Skin epidermis (tissue), 12 donors: Measurements from ENCODE around the gene KDM3A.

Source experiments
- H3K27ac ChIP-seq, 21 experiments: fragments of 200-600 bp; sonication (generic) in 11 of 21; one replicate each; pipeline ENCODE4 v1.5.0; 2020; ENCODE audit warnings: mild to moderate bottlenecking in 3 of 21, inconsistent platforms in 2 of 21, moderate library complexity in 2 of 21
- H3K4me3 ChIP-seq, 7 experiments: fragments of 200-600 bp; sonication (generic) in 2 of 7; one replicate each; pipeline ENCODE4 v1.5.0; 2020; ENCODE audit warnings: inconsistent platforms in 2 of 7, mild to moderate bottlenecking in 2 of 7, moderate library complexity in 1 of 7

KDM3A gene

GRCh38 chr2:86440631-86441391, at the start of gene KDM3A:
TSS of gene KDM3A (plus strand) at chr2:86441371. CDS start at chr2:86442048, 677 bp downstream.
- peak within 1 kb of the TSS; percentile 58 to 83 (median 78) for H3K4me3 ChIP-seq
- H3K27ac ChIP-seq, result peak within 1 kb of the TSS; percentile 89 to 99 (median 95)

DNA sequence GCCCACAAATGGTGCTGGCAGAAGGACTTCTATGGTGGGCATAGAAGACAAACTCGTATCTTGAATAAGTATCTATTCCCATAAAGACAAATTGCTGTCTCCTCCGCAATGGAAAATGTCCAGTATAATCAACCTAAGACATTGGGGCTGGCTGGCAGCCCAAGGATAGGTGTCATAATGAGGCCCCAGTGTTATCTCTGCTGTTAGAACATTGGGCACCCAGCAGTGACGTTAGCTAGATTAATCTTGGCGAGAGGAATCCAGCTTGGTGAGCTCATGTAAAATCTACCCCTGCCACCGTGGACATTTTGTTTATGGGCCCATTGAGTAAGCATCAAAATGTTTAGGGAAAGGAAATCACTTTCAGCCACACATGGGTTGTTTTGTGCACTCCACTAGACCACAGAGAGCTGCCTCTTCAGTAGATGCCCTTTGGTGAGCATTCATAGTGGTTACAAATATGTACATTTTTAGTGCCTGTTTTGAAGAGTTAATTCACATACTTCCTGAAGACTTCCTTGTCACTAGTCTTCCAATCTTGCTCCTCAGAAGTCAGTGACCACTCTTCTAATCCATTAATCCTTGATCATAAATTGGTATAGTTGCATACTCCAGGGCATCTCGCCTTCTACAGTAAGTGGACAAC, 48.2 kb upstream of the KDM3A start:
- H3K4me3 ChIP-seq, result no peak overlapping the region
- no peak overlapping the region for H3K27ac ChIP-seq

DNA sequence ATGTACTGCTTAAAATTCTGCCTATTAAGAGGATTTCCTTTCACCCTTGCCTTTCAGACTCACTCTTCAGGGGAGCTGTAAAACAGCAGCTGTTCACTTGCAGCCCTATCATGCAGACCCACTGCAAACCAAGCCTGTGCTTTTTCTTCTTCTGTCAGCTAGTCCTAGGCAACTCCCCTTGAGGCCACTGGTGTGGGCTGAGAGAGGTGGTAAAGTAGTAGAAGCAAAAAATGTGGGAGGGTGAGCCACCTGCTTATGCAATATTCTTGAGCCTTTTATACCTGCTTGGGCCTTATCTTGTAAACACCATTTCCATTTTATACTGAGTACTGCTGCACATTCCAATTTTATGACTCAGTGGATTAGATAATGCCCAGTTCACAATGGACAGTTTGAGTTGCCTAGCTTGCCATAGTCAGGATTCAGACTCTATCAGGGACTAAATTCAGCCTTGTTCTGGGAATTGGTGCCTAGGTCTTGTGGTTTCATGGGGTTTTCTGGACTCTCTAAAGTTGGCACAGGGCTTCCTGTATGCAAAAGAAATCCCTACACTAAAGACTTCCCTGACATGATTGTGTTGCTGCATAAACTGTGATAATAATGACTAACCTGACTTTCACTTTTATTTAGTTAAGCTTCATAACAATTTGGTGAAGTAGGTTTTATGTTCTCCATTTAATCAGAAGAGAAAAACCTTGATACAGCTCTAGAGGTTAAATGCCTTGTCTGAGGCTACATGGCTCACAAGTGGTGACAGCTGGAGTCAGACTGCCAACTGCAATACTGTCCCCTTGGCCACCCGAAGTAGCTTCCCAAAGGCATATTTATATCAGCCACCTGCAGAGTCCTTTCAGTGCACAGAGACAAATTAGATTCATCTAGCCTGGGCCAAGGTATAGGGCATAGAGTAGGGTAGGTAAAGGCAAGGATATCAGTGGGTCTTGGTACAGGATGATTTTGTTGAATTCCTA, 47.4 kb upstream of the KDM3A start:
- no peak overlapping the region for H3K27ac ChIP-seq

DNA sequence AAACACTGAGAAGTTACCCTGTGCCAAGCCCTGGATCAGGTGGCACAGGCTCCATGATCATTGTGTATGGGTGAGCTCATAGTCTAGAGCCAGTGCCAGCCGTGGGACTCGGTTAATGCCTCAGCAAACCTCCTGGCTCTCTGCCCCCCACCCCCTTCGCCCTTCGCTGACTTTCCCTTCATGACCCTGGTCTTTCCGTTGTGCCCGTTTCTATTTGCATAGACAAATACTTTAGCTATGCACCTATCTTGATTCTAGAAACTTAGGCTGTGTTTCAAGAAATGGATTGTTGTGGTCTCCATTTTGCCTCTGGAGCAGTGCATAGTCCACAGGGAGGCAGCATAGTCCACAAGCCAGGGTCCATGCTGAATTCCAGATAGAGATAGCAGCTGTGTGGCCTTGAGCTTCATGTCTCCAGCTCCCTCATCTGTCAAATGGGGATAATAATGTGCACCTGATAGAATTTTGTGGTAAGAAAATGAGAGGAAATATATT, 44.8 kb upstream of the KDM3A start:
- H3K4me3 ChIP-seq, result no peak overlapping the region
- no peak overlapping the region for H3K27ac ChIP-seq

More for the DNA sequence above, 47.4 kb upstream of the KDM3A start:
- no peak overlapping the region for H3K4me3 ChIP-seq

- Histone ChIP-seq H3K27ac (no peak overlapping the region), H3K4me3 (no peak overlapping the region)
Measured at GRCh38 chr2:86397986-86398385, 43.2 kb upstream of the KDM3A start.

DNA sequence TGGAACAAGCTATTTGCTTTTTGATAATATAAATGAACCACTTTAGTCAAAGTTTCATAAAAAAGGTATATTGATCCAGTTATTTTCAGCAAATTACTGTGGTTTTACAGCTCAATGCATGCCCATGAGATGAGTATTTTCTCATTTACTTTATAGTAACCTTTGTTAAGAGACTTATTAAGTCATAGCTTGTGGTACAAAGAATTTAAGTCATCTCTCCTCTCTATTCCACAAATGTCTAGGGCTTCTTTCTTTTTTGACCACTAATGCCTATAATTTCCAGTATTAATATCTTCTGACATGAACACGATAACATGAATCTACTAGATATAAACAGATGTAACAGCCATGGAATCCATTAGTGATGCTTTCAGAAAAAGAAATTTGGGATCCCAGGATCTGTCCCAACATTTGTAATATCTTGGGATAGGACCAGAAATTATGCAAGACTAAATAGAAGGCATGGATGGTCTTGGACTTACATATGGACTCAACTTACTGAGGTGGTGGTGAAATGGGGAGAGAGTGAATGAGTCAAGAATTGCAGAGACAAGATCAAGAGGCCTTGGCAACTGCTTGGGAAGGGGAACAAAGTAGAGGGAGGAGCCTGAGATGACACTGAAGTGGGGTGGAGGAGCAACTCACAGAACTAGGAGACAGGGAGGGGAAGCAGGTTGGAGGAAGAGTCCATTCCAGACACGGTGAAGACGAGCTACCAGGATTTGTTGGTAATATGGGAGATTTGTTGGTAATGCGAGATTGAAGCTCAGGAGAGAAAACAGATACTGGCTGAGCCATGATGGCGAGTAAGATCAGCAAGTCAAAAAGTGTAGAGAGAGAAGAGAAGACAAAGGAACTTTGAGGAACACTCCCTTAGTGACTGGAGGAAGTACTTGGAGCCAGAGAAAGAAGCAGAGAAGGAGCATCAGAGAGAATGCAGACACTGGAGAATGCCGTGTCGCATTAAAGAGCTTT, 42.4 kb upstream of the KDM3A start:
- H3K27ac ChIP-seq, result no peak overlapping the region
- no peak overlapping the region for H3K4me3 ChIP-seq

DNA sequence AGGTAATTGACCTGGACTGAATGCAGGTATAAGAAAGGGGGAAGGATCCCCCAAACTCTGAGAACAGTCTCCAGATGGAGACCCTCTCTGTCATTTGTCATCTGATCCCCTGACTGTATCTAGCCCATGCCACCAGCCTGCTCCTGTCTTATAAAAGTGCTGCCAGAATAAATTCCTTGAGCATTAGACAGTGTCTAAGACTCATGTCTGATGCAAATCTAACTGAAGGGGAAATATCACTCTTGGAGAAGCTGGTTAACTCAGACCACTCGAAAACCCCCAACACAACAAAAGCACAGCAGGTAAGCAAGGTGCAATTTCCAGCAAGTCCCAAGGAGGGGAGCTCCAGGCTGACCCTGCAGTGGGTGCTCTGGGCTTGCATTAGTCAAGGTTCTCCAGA, 40.9 kb upstream of the KDM3A start:
- H3K27ac ChIP-seq, result no peak overlapping the region

GRCh38 chr2:86410581-86410980, 30.6 kb upstream of the KDM3A start:
- H3K4me3 ChIP-seq, result no peak overlapping the region
- H3K27ac ChIP-seq, result no peak overlapping the region

More for the DNA sequence above, 40.9 kb upstream of the KDM3A start:
- H3K4me3 ChIP-seq, result no peak overlapping the region

GRCh38 chr2:86411396-86411795, 29.8 kb upstream of the KDM3A start:
- Histone ChIP-seq H3K4me3 (no peak overlapping the region), H3K27ac (no peak overlapping the region)

DNA sequence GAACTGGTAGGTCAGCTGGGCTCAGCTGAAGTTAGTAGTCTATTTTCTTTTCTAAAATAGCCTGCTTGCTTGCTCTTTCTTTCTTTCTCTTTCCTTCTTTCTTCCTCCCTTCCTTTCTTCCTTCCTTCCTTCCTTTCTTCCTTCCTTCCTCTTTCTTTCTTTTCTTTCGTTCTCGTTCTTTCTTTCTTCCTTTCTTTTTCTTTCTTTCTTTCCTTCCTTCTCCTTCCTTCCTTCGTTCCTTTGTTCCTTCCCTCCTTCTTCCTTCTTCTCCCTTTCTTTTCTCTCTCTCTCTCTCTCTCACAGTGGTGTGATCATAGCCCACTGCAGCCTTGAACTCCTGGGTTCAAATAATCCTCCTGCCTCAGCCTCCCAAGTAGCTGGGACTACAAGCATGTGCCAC, 29.2 kb upstream of the KDM3A start:
- Histone ChIP-seq H3K27ac (no peak overlapping the region), H3K4me3 (no peak overlapping the region)

DNA sequence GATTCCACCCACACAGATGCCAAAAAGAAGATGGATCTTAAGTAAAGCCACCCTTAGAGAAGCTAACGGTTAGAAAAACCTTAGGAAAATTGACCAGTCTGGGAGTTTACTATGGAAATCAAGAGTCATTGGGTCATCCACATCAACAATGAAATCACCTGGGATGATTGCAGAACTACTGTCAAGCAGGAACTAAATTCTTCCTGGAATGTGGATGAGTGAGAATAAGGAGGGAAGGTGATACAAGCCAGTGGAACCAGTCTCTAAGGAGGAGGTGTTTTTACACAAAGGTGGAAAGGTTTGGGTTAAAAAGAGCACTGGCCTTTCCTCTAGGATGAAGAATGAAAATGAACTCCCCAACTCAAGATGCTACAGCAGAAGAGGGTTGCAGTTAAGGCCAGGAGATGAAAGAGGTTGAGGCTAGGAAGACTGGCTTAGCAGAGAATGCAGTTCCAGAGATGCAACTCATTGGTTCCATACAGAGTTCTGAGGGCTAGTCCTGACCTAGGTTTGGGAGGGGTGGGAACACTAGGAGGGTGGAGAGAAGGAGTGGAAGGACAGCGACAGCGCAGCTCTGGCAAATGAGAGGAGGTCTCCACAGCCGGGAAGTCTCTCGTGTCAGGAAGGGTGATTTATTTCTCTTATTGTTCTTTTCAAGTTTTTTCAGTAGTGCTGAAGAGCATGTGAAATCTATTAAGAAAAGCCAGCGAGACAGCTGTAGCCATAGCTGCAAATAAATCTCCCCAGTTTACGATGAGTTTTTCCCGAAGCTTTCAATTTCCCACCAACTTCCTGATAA, 27.7 kb upstream of the KDM3A start:
- peak overlapping the region in 7 of 21 experiments; percentile 3 to 42 (median 15) for H3K27ac ChIP-seq
- no peak overlapping the region for H3K4me3 ChIP-seq

DNA sequence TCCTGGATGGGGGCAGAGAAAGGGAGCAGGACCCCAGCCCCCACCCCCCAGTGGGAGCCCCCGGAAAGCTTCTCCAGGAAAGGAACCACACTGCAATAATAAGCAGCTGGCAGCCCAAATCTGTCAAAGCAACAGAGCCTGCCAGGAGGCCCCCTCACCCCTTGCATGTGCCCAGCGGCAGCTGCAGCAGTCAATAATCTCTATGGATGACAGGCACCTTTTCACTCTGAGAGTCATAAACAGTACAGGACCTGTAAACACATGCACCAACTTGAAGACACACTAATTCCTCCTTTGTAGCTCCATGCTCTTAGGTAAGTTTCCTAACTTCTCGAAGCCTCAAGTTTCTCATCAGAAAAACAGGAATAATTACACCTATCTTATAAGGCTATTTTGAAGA, 26.2 kb upstream of the KDM3A start:
- no peak overlapping the region for H3K4me3 ChIP-seq
- H3K27ac ChIP-seq, result peak overlapping the region in 1 of 21 experiments; percentile 40

DNA sequence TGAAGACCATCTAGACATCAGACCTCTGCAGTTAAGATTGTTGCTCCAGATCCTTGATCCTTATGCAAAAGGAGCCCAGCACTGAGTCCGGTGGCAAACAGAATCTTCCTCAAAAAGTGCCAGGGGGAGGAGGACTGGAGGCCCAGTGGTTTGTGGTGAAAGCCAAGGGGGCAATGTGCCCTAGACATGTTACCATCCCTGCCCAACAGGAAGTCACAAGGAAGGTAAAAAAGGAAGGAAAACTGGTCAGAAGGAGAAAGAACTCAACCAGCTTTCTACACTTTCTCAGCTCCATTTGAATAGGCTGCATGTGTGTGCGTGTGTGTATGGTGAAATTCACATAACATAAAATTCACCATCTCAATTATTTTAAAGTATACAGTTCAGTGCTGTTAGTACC, 25.0 kb upstream of the KDM3A start:
- Histone ChIP-seq H3K27ac (no peak overlapping the region), H3K4me3 (no peak overlapping the region)

DNA sequence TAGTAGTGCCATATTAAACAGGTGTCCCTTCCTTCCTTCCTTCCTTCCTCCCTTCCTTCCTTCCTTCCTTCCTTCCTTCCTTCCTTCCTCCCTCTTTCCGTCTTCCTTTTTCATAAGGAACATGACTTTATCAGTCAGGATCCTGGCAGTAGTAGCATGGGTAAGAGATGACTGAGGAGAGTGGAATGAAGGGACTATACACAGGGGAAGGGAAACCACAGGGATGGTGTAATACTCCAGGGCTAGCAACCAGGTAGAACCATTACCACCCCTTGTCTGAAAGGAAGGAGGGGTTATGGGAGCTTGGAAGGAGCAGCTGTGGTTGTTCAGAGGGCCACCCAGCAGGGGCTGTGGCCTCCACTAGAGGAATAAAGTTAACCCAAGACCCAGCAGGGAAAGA, 23.2 kb upstream of the KDM3A start:
- peak overlapping the region in 1 of 21 experiments; percentile 37 for H3K27ac ChIP-seq

DNA sequence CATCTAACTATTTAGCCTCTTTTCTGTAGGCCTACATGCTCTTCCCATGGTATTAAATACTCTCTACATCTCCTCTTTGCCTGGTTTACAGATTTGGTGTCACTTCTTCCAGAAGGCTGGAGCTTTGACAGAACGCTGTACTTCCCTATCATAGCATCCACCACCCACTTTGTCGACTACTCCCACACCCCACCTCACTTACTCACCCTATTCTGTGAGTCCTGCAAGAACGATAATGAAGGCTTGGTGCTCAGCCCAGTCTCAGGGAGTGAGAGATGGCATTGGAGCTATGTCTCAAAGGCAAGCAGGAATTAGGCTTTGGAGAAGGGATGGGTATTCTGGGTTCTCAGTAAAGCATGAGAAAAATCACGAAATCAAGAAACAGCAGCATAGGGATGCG, 20.3 kb upstream of the KDM3A start:
- Histone ChIP-seq H3K27ac (no peak overlapping the region), H3K4me3 (no peak overlapping the region)

More for the DNA sequence above, 23.2 kb upstream of the KDM3A start:
- no peak overlapping the region for H3K4me3 ChIP-seq

DNA sequence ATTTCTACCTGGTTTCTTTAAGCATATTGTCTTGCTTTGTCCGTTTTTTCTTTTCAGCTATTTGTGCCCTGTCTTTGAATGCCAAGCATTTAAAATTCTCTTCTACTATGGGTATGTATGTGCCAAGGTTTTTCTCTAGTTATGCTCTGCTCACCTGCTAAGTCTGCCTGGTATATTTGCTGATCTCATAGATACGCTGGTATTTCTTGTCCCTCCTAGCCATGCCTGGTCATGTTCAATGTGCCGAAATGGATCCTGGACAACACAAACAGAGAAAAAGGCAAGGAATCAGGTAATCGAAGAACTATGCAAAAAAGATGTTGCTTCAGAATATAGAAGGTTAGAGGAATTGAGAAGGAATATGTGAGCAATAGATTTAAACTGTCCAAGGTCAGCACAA, 14.9 kb upstream of the KDM3A start:
- Histone ChIP-seq H3K4me3 (no peak overlapping the region), H3K27ac (no peak overlapping the region)

DNA sequence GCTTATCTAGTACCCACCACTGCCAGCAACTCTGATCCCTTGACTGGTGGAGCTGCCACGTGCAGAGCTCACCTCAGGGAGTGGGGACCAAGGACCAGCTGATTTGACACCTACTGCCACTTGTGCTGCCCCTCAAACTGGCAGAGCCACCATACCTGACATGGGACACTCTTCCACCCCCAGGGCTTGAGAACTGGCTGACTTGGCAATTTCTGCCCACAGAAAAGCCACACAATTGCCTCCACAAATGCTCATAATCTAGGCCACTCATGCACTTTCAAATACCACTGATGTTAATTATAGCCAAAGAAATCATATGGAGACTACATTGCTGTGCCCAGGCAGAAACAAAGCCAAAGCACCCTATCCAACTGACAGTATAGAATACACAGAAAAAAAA, 11.8 kb upstream of the KDM3A start:
- H3K27ac ChIP-seq, result no peak overlapping the region
- no peak overlapping the region for H3K4me3 ChIP-seq

DNA sequence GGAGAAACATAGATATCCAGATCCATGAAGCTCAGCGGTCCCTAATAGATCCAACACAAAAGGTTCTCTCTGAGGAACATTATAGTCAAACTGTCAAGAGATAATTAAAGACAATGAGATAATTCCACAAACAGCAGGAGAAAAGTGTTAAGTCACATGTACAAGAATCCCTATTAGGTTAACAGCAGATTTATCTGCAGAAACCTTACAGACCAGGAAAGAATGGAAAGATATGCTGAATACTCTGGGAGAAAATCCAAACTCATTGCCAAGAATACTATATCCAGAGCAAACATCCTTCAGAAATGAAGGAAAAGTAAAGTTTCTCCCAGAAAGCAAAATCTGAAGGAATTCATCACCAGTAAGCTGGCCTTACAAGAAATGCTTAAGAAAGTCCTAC, 10.8 kb upstream of the KDM3A start:
- no peak overlapping the region for H3K27ac ChIP-seq
- no peak overlapping the region for H3K4me3 ChIP-seq
